CD4-positive, alpha-beta T cell treated with Interferon gamma for 1 hour (primary cell): ENCODE data around the gene CPNE7.
"Not testable (repeated sequence)": the region's sequence is repeated elsewhere in the genome, so short reads cannot be mapped to it uniquely, and the experiment has no call there.

Experiments used
- DNase-seq: peaks from one replicate; pipeline ENCODE4 v3.0.0-alpha.2; 2020

CPNE7 gene

DNA sequence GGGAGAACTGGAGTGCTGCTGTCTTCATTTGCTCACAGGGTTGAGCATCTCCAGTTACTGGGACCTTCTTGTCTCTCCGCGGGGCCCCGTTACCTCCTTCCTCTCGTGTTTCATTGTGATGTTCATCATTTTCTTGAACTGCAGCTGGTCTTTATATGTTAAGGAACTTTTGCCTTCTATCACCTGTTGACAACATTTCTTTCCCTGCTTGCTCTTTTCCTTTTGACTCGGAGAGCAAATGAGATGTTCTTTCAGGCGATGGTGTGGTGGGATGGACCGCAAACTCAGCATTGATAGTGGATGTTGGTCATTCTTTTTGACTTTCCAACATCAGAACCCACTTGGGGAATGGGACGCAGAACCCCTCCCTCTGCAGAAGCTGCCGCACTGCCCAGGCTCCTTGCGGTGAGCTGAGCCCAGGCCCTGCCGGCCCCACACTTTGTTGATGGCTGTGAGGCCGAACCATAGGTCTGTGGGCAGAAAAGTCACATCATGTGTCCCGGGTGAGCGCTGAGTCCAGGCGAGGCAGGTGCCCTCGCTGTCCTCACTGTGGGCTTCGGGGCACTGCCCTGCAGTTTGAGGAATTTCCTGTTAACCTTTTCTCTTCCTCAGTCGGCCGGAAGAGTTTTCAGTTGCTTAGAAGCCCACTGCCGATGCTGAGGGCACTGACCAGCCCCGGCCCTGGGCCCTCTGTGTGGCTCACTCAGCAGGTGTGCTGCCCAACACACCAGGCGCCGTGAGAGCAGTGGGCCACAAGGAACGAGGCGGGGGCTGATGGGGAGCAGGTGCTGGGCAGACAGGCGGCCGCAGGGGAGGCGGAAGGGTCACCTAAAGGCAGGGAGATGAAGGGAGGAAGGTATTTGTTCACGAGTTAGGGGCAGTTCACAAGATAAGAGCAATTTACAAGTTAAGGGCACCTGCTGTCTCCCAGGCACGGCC lies 7.6 kb upstream of the CPNE7 start:
- DNase-seq, result no peak

DNA sequence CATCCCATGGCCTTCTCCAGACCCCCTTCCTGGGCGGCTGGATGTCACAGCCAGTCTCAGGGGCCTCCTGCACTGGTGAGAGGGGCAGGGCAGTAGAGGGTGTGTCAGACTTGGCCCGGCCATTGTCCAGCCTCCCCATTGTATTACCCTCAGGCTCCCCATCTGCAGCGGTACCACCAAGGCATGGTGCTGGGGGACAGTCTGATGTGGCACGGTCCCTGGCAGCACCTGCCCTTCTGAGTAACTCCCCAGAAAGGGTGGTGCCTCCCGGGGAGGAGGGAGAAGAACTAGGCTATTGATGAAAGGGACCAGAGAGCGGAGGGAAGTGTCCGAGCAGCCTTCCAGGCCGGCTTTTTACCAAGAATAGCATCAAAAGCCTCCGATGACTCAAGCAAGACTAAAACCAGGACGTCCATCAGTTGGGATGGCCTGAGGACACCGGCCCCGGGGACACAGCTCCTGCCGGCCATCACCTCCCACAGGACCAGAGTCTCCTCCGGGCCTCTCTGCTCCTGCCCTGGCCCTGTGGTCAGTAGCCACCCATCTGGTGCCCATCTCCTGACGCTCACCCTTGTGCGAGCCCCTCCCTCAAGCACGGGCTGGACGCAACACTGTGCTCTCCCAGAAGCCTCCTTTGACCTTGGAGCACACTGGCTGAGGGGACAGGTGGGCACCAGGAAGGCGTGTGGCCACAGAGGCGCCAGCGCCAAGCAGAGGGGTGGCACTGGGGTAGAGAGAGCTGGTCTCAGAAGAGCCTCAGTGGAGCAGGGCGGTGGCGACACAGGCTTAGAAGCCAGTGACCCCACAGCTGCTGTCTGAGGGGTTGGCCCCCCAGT lies 5.8 kb upstream of the CPNE7 start:
- DNase-seq, result no peak

DNA sequence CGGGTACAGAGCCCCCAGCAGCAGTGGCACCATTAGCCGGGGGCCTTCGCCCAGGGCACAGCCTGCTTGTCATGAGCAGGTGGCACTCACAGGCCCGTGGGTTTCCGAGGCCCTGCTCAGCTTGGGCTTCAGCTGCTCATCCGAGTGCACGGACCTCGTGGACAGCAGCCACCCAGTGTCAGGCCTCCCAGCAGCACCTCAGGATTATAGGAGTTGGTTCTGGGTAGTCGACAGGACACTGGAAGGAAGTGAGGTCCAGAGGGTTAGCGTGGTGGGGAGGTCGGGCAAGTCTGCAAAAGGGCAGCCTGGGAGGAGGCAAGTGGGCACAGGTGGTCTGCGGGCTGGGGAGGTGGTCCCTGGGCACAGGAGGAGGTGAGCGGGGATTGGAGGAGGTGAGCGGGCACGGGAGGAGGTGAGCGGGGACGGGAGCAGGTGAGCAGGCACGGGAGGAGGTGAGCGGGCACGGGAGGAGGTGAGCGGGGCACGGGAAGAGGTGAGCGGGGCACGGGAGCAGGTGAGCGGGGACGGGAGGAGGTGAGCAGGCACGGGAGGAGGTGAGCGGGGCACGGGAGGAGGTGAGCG lies 5.1 kb upstream of the CPNE7 start:
- no peak for DNase-seq

DNA sequence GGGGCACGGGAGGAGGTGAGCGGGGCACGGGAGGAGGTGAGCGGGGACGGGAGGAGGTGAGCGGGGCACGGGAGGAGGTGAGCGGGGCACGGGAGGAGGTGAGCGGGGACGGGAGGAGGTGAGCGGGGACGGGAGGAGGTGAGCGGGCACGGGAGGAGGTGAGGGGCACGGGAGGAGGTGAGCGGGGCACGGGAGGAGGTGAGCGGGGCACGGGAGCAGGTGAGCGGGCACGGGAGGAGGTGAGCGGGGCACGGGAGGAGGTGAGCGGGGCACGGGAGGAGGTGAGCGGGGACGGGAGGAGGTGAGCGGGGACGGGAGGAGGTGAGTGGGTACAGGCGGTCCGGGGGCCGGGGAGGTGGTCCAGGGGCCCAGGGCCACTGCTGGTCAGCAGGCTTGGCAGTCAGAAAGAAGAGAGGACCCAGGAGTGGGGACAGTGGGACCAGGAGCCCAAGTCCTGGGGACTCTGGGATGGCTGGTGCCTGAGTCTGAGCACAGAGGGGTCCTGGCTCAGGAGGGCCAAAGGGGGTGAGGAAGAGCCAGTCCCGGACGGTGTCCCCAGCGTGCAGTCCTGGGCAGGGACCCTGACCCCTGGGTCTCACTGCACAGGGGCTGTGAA lies 4.5 kb upstream of the CPNE7 start:
- DNase-seq, result not testable (repeated sequence)

DNA sequence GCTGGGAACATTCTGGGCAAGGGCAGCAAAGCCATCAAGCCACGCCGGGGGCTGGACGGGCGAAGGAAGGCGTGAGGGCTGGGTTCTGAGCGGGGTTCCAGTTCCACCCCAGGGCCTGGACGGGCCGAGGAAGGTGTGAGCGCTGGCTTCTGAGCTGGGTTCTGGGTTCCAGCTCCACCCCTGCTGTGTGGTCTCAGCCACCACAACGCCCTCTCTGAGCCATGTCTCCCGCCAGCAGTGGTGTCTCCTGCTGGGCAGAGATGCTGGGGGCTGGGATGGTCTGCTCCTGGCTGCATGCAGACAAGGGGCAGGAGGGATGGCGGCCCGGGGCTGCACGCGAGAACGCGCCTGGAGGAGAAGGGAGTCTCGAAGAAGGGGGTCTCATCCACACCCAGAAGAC lies 3.9 kb upstream of the CPNE7 start:
- no peak for DNase-seq

DNA sequence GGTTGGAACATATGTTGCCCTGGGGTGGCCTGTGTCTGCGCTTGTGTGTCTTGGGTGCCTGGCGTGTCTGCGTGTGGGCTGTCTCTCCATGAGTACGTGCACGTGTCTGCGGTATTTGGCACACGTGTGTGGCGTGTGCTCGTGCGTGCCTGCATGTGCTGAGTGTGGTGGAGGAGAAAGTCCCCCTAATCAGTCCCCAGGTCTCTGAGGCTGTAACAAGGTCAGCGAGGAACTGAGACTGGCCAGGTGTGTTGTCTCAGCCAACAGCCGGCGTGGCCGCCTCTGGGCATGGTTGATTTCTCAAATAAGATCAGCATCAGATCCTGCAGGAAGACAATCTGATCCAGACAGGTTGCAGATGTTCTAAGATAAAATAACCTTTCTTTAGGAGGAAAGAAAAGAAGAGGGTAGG lies 3.5 kb upstream of the CPNE7 start:
- DNase-seq, result no peak

DNA sequence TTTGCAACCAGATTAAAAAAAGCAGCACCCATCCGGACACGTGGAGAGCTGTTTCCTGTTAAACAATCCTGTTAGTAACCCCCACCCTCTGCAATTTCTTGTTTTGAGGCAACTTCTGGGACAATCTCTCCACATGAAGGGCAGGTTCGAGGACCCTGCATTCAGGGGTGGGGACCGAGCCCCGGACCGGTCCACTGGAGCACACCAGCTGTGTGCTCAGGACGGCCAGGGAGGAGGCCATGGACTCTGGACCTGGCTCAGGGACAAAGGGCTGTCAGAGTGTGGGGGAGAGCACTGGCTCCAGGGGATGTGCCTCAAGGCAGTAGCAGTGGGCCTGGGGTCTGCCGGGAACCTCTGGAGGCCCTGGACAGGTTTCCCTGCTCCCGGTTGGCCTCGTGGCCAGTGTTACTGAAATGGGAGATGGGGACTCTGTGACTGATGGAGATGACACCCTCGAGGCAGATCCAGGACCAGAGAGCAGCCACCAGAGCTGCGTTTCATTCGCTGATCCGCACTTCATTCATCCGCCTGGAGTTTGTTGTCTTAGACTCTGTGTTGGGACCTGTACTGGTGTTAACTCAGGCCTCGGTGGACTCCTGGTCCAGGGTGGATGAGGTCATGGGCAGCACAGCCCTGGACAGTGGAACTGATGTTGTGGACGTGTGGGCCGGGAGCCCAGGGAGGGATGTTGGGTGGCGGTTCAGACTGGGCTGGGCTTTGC lies 2.9 kb upstream of the CPNE7 start:
- no peak for DNase-seq

DNA sequence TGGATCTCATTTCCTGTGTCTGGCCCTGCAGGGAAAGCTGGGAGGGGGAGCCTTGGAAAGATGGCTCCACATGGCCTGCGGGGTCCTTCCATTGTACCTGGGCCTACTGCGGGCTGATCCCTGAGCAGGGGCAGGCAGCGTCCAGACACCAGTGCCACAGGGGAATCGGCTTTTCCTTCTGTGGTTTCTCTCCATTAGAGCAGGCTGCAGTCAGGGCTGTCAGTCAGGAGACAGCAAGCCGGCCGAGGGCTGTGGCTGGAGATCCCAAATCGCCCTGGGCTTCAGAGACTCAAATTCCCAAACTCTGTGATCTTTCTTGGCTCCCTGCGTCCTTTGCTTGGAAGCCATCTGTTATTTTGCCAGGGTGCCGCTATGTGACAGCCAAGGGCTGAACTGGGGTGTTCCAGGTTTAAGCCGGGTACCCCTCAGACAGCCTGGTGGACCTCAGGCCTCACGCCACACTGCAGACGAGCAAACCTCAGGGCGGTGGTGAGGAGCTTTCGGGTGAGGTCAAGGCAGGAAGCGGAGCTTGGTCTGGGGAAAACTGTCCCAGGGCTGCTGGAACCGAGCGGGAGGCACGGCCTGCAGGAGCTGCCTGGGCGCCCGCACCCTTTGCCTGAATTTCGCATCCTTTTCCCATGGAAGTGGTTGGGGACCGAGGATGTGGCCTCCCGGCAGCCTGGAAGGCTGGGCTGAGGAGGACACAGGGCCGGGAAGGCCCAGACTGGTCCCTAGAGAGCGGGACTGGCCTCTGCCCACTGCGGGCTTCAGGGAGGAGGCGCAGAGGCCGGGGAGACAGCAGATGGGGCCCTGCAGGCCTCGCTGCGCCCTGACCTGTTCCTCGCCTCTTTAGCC lies 1.5 kb upstream of the CPNE7 start:
- no peak for DNase-seq

DNA sequence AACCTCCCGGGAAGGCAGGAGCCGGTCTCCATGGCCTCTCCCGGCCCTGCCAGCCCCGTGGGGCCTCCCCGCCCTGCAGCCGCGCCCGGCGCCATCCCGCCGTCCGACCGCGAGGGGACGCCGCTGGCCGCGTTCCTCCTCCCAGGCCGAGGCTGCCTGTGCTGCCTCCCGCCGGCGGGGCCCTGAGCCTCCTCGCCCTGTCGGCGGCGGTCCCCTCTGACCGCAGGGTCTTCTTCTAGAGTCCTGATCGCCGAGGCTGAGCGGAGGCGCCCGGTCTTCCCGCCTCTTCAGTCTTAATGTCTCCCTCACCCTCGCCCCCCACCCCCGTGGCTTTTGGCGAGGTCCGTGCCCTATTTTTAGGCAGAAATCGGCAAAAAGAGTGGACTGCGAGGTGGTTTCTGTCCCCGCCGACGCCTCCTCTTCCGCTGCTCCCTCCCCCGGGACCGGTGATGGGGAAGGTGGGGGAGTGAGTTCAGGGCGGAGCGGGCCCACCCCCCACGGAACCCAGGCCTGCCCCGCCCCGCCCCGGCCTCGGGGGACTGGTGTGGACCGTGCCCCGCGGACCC lies 794 bp upstream of the CPNE7 start:
- peak; percentile 26 for DNase-seq

DNA sequence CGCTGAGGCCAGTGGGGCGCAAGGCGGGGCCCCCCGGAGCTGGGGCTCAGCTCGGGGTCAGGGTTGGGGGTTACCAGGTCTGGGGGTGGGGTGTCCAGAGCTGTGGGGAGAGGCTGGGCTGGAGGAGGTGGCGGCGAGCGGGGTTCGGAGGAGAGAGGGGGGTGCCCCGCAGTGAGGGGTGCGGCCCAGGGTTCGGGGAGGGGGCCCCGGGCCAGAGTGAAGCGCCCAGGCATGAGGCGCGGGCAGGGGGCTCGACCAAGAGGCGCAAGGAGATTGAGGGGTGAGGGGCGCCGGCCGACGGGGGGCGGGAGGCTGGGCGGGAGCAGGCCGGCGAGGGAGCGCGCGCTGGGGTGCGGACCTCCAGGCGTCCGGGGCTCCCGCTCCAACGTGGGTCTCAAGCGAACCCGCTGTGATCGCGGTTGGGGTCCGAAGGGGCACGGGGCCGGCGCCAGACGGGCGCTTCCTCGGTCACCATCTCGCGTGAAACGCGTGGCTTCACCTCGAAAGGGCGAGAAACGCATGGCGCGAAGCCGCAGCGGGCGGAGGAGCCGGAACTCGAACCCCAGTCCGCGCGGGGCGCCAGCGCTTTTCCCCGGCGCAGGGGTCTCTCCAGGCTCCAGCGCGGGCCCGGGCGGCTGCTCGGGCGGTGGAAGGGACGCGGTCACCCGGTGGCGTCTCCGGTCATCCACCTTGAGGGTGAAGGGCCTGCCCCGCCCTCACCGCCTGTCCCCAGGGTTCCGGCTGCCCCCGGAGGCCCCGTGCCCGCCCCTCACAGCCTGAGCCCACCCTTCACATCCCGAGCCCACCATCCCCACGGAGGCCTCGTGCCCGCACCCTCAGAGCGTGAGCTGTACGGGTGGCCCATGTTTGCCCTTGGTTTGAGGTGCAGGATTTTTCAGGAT lies 846 bp downstream of the CPNE7 start:
- DNase-seq, result no peak

DNA sequence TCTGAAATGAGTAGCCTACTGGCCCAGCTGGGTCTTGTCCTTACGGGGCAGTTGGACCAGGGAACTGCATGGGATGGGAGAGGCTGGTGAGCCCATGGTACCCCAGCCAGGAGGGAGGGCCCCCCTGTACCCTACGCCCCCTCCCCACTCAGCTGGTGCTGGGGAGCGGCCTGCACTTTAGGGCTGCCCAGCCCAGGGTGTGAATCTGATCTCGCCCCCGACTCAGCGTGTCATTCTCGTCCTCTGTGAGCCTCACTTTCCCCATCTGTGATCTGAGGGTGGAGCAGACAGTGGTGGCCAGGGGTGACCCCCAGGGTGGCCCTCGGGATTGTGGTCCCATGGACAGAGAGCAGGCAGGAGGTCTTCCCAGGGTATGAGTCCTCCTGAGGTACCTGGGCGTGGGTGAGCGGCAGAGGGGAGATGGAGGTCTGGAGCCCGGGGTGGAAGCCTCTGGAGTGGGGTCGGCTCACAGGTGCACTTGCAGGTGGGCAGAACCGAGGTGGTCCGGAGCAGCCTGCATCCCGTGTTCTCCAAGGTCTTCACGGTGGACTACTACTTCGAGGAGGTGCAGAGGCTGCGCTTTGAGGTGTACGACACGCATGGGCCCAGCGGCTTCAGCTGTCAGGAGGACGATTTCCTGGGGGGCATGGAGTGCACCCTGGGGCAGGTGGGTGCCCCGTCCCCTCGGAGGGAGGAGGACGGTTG lies 1.6 kb downstream of the CPNE7 start:
- no peak for DNase-seq

DNA sequence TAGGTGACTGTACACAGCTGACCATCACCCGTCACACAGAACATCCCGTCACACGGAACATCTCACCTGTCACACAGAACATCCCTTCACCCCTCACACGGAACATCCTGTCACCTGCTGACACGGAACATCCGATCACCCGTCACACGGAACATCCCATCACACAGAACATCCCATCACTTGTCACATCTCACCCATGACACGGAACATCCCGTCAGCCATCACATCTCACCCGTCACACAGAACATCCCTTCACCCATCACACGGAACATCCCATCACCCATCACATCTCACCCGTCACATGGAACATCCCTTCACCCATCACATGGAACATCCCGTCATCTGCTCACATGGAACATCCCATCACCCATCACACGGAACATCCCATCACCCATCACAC lies 3.8 kb downstream of the CPNE7 start:
- no peak for DNase-seq

DNA sequence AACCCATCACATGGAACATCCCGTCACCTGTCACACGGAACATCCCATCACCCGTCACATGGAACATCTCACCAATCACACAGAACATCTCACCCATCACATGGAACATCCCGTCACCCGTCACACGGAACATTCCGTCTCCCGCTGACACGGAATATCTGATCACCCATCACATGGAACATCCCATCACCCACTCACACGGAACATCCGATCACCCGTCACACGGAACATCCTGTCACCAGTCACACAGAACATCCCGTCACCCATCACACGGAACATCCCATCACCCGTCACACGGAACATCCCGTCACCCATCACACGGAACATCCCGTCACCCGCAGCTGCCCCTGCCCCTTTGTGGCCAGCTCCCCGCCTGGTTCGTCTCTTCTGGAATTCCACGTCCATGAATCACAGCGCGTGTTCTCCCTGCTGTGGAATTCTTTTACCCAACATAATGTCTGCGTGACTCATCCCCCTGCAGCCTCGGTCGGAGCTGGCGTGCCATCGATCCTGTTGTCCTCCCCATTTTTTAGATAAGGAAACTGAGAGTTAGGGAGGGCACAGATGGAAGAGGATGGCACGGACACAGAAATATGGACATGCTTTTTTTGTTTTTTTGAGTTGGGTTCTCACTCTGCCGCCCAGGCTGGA lies 5.6 kb downstream of the CPNE7 start:
- no peak for DNase-seq

DNA sequence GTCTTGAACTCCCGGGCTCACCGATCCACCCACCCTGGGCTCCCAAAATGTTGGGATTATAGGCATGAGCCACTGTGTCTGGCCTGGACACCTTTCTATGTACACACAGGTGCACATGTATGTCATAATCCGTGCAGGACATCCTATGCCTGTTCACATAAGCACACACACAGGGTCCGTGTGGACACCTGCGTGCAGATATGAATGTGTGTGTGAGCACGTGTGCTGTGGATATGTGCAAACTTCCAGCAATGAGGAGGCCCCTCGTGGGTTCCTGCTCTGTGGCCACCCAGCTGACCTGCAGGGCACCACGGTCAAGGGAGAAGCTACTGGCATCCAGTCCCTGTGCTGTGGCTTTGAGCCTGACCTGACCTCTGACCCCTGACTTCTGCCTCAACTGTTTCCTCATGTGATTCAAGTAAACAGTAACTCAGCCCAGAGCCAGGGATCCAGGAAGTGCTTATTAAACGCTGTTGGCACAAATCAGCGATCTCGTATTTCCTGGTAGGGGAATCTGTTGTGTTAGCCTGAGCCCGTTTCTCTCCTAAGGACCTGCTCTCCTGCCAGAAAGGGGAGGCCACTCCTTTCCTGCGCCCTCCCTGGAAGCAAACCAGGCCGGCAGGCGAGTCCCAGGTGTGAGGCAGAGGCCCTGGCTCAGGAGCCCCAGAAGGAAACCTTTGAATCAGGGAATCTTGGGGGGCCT lies 6.5 kb downstream of the CPNE7 start:
- DNase-seq, result no peak

DNA sequence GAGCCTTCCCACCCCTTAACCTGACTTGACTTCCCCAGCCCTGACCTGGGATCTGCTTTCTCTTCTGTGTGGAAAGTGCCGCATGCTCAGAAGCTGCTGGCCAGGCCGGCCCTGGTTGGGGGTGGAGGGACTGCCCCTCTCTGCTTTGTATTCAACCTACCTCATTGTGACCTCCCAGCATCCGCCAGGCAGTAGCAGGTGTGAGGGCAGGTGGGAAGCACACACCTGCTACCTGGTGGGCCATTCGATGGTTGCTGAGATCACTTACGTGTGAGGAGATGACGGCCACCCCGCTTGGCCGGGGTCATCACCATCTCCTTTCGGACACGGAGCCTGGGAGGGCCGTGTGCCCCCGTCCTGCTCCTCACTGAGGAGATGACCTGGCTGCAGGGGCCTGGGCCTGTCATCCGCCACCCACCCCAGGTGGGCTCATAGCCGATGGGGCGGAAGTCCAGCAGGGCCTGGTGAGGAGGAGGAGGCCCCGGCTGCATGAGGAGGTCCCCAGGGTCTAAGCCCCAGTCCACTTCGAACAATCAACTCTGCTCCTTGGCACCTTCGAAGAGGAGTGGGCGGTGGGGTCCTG lies 7.1 kb downstream of the CPNE7 start:
- DNase-seq, result no peak

DNA sequence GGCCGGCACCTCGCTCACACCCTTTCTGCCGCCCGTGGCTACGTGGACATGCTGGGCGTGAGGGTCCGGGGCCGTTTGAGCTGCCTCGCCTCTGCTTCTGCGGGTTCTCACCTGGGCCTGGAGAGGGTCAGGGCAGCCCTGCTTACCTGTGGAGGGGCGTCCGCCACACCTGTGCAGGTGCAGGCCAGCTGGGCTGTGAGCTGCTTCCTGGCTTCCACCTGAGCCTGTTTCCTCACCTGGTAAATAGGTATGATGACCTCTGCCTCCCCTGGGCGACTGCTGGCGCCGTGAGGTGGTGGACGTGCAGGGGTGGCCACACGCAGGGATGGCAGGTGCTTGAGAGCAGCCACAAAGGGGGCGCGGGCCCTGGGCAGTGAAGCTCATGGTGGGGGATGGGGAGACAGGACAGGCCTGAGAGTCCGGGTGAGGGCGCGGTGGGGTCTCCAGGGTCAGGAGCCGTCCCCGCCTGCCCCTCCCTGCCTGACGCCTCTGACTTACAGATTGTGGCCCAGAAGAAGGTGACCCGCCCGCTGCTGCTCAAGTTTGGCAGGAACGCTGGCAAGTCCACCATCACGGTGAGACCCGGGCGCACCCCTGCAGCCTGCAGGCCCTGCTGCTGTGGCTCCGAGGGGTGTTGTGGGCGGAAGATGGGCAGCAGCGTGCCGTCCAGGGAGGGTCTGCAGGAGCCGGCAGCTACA lies 7.8 kb downstream of the CPNE7 start:
- no peak for DNase-seq
